Adrenal gland (tissue), 12 donors: ENCODE measurements around the gene THAP12. TPM values are rescaled to one million over a fixed set of nuclear protein-coding genes. Genes with fewer than 3 reads are reported as not detected.
"Not testable (repeated sequence)": the region's sequence is repeated elsewhere in the genome, so short reads cannot be mapped to it uniquely, and the experiment has no call there.

Experiments used
- DNase-seq, 7 donors: peaks; one replicate each; pipeline ENCODE4 v3.0.0-alpha.2; 2019 to 2020
- H3K27ac ChIP-seq, 5 donors: fragments of 200-600 bp; sonication (generic) in 4 of 5; 1 replicate in 3 of 5; 2 replicates in 2 of 5; pipeline versions ENCODE4 v1.5.1 to v1.8.0; 2016 to 2020; ENCODE audit warnings: mild to moderate bottlenecking in 1 of 5
- H3K27me3 ChIP-seq: fragments of 200-600 bp; 2 replicates; pipeline ENCODE4 v1.8.0; 2021
- H3K36me3 ChIP-seq, 2 donors: fragments of 200-600 bp; replicated peaks in 1 of 2; 1 replicate in 1 of 2; 2 replicates in 1 of 2; pipeline versions ENCODE4 v1.5.1 to v1.8.0; 2018 to 2022
- H3K4me1 ChIP-seq, 2 donors: fragments of 200-600 bp; replicated peaks in 1 of 2; 1 replicate in 1 of 2; 2 replicates in 1 of 2; pipeline versions ENCODE4 v1.5.1 to v1.8.0; 2018 to 2021
- H3K4me3 ChIP-seq, 4 donors: fragments of 200-600 bp; sonication (generic) in 3 of 4; one replicate each; pipeline ENCODE4 v1.5.1; 2016 to 2018
- H3K9me3 ChIP-seq, 3 donors: fragments of 200-600 bp; sonication (generic) in 1 of 3; replicated peaks in 1 of 3; 1 replicate in 2 of 3; 2 replicates in 1 of 3; pipeline versions ENCODE4 v1.5.1 to v1.8.0; 2016 to 2021
- POLR2A ChIP-seq, 2 donors: fragments of 450-650 bp; IDR thresholded peaks; one replicate each; pipeline ENCODE4 v1.6.1; 2017; ENCODE audit warnings: antibody characterized with exemption in 2 of 2, mild to moderate bottlenecking in 2 of 2, moderate library complexity in 1 of 2
- WGBS, 4 donors: extraction: QIAGEN DNeasy Blood & Tissue Kit in 2 of 4; methylation state at CpG; one replicate each; pipeline versions ENCODE4 v1.1.5 to v1.1.7; 2013 to 2017; 5-methylcytosine and 5-hydroxymethylcytosine counted together
- intact Hi-C, 2 donors: fragments of 100-400 bp; cut with DNase I; formaldehyde crosslinking; loops; one replicate each; pipeline versions ENCODE4 v1.14.1 to v1.15.0; 2022 to 2023
- polyA plus RNA-seq, 3 donors: library from polyadenylated mRNA; stranded (reverse); fragments of 200-250 nt in 2 of 3; fragments of 350-450 nt in 1 of 3; fragmentation: Illumina TruSeq in 1 of 3; extraction: RNeasy Lipid Tissue Mini Kit (QIAGEN cat#74804) in 1 of 3; gene quantifications; one replicate each; pipeline ENCODE4 v1.2.3, GENCODE V29; 2013 to 2014
- total RNA-seq, 9 donors: library from RNA; depleted of rRNA in 4 of 9; stranded (reverse); fragments of >200 nt in 4 of 9; fragments of 120-200 nt in 1 of 9; fragmentation: NEBNext Ultra II Directional in 1 of 9; extraction: Animal tissue kit (Norgen Biotek cat#: 25700) in 1 of 9; gene quantifications; one replicate each; pipeline versions ENCODE4 v1.1.0 to v1.2.4, GENCODE V29; 2013 to 2023
- TF ChIP-seq, protein P1 (sequence below), 6 experiments: fragments of 450-650 bp in 4 of 6; fragments of 200-600 bp in 2 of 6; sonication (generic) in 1 of 6; IDR thresholded peaks; 1 replicate in 5 of 6; 2 replicates in 1 of 6; pipeline versions ENCODE4 v1.5.1 to v1.8.0; 2016 to 2021; ENCODE audit warnings: antibody characterized with exemption in 6 of 6, mild to moderate bottlenecking in 2 of 6, moderate library complexity in 1 of 6
- donor health status: healthy with polysubstance abuse.
- donor health status: Bipolar disorder and iron deficiency.
- donor health status: DM: yes; HTN: yes; CAD: no.
- donor health status: DM: no; HTN: no; CAD: no.
- donor health status: DM: no; HTN: no; CAD: no.
- donor health status: DM: yes; HTN: yes; CAD: no.

Gene THAP12
- total and polyA plus RNA-seq, 12 donors: 18.9 to 75.4 (median 42.0) TPM

DNA sequence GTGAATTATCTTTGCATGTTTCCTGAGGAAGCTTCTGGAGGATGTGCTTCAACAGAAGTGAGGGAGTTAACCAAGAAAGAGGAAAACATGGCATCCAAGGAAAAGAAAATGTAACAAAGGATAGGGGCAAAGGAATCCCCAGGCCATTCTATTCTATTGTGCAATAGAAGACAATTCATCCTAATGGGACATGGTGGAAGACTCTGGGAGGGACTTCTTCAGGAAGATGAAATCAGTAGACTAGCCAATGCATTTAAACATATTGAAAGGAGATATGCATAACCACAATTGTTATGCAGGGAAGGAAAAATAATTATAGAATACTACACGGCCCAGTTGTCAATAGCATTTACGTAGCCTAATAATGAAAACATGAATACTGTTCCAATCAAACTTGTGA, 55.7 kb downstream of the THAP12 start:
- peaks cover 6% of the 10 kb centered on the region for H3K27me3 ChIP-seq
- no peaks in the 10 kb centered on the region for H3K9me3 ChIP-seq
- no peak for TF ChIP-seq POLR2A (IDR thresholded peaks at IDR 0.05)
- TF ChIP-seq, protein P1, sequence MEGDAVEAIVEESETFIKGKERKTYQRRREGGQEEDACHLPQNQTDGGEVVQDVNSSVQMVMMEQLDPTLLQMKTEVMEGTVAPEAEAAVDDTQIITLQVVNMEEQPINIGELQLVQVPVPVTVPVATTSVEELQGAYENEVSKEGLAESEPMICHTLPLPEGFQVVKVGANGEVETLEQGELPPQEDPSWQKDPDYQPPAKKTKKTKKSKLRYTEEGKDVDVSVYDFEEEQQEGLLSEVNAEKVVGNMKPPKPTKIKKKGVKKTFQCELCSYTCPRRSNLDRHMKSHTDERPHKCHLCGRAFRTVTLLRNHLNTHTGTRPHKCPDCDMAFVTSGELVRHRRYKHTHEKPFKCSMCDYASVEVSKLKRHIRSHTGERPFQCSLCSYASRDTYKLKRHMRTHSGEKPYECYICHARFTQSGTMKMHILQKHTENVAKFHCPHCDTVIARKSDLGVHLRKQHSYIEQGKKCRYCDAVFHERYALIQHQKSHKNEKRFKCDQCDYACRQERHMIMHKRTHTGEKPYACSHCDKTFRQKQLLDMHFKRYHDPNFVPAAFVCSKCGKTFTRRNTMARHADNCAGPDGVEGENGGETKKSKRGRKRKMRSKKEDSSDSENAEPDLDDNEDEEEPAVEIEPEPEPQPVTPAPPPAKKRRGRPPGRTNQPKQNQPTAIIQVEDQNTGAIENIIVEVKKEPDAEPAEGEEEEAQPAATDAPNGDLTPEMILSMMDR (IDR thresholded peaks at IDR 0.05): no peak
- DNase-seq: no peak
- intact Hi-C loops: loop anchor here in 1 of 2 donors (10.0 kb wide), 1 partner anchor 190 kb away; no protein-coding TSS in a partner anchor
- no peak overlapping the region for H3K27ac ChIP-seq
- no peak overlapping the region for H3K4me3 ChIP-seq
- no peaks in the 10 kb centered on the region for H3K36me3 ChIP-seq
- WGBS, 4 donors: 85 to 92% (median 90%) methylated on average over 2 of the region's 2 CpGs
- H3K4me1 ChIP-seq: peaks cover 0 to 9% of the 10 kb centered on the region in 2 donors

DNA sequence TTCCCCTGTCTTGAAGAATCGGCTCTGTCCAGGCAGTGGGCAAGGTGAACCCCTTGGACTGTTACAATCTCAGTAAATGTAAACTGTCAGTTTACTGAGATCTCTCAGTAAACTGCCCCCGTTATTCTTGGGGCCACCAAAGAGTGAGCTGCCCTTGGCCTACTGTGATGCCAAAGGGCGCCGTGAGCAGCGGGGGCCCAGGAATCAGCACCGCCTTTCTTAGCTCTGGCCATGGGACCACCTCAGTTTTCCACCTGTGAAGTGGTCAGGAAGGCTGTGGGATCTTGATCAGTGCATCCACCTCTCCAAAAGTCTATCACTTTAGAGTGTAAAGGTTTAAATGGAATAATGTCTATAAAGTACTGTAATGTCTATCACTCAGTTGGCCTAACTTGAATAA, 57.1 kb downstream of the THAP12 start:
- intact Hi-C loops: loop anchor here in 1 of 2 donors (10.0 kb wide), 1 partner anchor 191 kb away; no protein-coding TSS in a partner anchor
- Histone ChIP-seq H3K36me3 (no peaks in the 10 kb centered on the region), H3K27me3 (peaks cover 6% of the 10 kb centered on the region), H3K4me1 (peaks cover 0 to 9% of the 10 kb centered on the region in 2 donors), H3K9me3 (no peaks in the 10 kb centered on the region), H3K4me3 (no peak overlapping the region), H3K27ac (no peak overlapping the region)
- 96 to 97% (median 97%) methylated on average over 6 of the region's 6 CpGs for WGBS, 4 donors
- TF ChIP-seq POLR2A (IDR thresholded peaks at IDR 0.05): no peak
- TF ChIP-seq, protein P1 (IDR thresholded peaks at IDR 0.05): no peak
- no peak for DNase-seq

DNA sequence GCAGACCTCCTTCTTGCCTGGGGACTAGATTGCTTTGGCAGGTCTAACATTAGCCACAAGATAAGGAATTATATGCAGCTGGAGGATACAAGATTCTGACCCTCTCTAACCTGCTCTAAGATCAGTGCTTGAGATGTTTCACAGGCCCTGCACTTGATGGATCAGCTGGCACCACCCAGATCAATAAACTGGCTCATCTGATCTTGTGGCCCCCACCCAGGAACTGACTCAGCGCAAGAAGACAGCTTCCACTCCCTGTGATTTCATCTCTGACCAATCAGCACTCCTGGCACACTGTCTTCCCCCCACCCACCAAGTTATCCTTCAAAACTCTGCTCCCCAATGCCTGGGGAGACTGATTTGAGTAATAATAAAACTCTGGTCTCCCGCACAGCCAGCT, 57.6 kb downstream of the THAP12 start:
- not testable (repeated sequence) for H3K4me1 ChIP-seq, H3K4me3 ChIP-seq, H3K27ac ChIP-seq, DNase-seq, H3K9me3 ChIP-seq, H3K36me3 ChIP-seq, H3K27me3 ChIP-seq
- 79 to 100% (median 96%) methylated on average over 2 of the region's 2 CpGs for WGBS, 4 donors
- intact Hi-C loops: loop anchor here in 1 of 2 donors (10.0 kb wide), 1 partner anchor 191 kb away; no protein-coding TSS in a partner anchor

DNA sequence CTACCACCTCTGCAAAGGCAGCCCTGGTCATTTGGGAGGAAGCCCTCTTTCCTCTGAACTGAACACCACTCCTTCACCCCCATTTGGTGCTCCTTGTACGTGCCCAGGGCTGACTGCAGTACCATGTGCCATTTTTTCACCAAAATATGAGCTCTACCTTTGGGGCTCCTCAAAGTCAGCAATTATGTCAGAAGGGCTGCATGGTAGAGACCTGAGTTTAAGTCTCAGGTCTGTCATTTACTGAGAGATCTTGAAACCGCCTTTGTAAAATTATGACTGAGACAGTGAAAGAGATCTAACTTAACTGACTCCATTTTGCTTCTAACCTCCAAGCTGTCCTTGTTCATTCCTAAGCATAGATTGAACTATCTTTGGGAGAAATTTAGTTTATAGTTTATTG, 58.0 kb downstream of the THAP12 start:
- Histone ChIP-seq H3K36me3 (no peaks in the 10 kb centered on the region), H3K27ac (no peak overlapping the region), H3K9me3 (no peaks in the 10 kb centered on the region), H3K4me3 (no peak overlapping the region), H3K27me3 (peaks cover 6% of the 10 kb centered on the region), H3K4me1 (peaks cover 0 to 9% of the 10 kb centered on the region in 2 donors)
- intact Hi-C loops: loop anchor here in 1 of 2 donors (10.0 kb wide), 1 partner anchor 192 kb away; no protein-coding TSS in a partner anchor
- TF ChIP-seq, protein P1 (IDR thresholded peaks at IDR 0.05): no peak
- TF ChIP-seq POLR2A (IDR thresholded peaks at IDR 0.05): no peak
- no peak for DNase-seq
- WGBS, 4 donors: 92 to 100% (median 94%) methylated on average over 2 of the region's 2 CpGs

DNA sequence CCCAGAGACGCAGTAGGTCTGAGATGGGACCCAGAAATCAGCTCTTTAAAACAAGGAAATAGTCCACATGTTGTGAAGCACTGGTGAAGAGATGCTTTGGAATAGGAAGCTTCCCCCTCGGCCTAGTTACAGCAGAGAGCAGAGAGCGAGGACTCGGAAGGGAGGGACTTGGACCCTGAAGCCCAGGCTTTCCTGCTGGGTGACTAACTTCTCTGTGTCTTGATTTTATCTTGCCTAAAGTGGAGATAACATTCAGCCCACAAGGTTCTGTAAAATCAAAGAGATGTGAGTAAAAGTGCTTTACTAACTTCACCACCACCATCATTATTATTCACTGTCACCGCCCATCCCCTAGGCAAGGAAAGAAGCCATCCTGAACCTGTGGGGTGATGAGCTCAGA, 58.4 kb downstream of the THAP12 start:
- Histone ChIP-seq H3K9me3 (no peaks in the 10 kb centered on the region), H3K4me3 (no peak overlapping the region), H3K4me1 (peaks cover 0 to 9% of the 10 kb centered on the region in 2 donors), H3K36me3 (no peaks in the 10 kb centered on the region), H3K27ac (no peak overlapping the region), H3K27me3 (peaks cover 6% of the 10 kb centered on the region)
- intact Hi-C loops: loop anchor here in 1 of 2 donors (10.0 kb wide), 1 partner anchor 192 kb away; no protein-coding TSS in a partner anchor
- no peak for TF ChIP-seq POLR2A (IDR thresholded peaks at IDR 0.05)
- TF ChIP-seq, protein P1 (IDR thresholded peaks at IDR 0.05): no peak
- no peak for DNase-seq
- WGBS, 4 donors: 54 to 77% (median 65%) methylated on average over 5 of the region's 5 CpGs
